Smooth muscle cell of the umbilical artery (primary cell): ENCODE results near the gene BCL7C. TPM values are rescaled to one million over a fixed set of nuclear protein-coding genes. Genes with fewer than 3 reads are reported as not detected.

Experiments used
- total RNA-seq: library from RNA; depleted of rRNA; stranded (reverse); fragments of >200 nt; gene quantifications from 2 replicates; pipeline ENCODE4 v1.2.3, GENCODE V29; 2014

BCL7C gene
- total RNA-seq: 25.5 and 26.6 TPM in 2 replicates

GRCh38 chr16:30893744-30894539, at the start of gene BCL7C:
Gene BCL7C, minus strand, starts transcription at chr16:30894077. Its CDS starts 133 bp downstream, at chr16:30893944.

GRCh38 chr16:30923554-30924075, 29.7 kb upstream of the BCL7C start, which contains the start of gene FBXL19:
Gene FBXL19, plus strand, starts transcription at chr16:30923572. Its CDS starts 2,183 bp downstream, at chr16:30925755.

GRCh38 chr16:30896261-30896888, 2.5 kb upstream of the BCL7C start, which contains the start of gene CTF1:
Gene CTF1, plus strand, starts transcription at chr16:30896614. Its CDS starts 30 bp downstream, at chr16:30896644.

Other genes with a start within 250 kb of the BCL7C start
- 8.0 and 8.7 TPM in 2 replicates for gene PRR14, start 243.1 kb downstream of the BCL7C start, total RNA-seq
- 20.5 and 27.5 TPM in 2 replicates for gene FBRS, start 235.6 kb downstream of the BCL7C start, total RNA-seq
- gene SRCAP, start 194.9 kb downstream of the BCL7C start, total RNA-seq: 19.3 and 48.8 TPM in 2 replicates
- 16.4 and 20.8 TPM in 2 replicates for gene PHKG2, start 145.7 kb downstream of the BCL7C start, total RNA-seq
- gene CFAP119, start 132.0 kb downstream of the BCL7C start, total RNA-seq: 1.2 and 1.4 TPM in 2 replicates
- gene RNF40, start 131.8 kb downstream of the BCL7C start, total RNA-seq: 63.5 and 93.2 TPM in 2 replicates
- 6.8 and 10.7 TPM in 2 replicates for gene ZNF629, start 106.9 kb downstream of the BCL7C start, total RNA-seq
- 2.7 and 4.4 TPM in 2 replicates for gene CTF1, start 2.5 kb upstream of the BCL7C start, total RNA-seq
- gene FBXL19, start 29.5 kb upstream of the BCL7C start, total RNA-seq: 25.2 and 25.5 TPM in 2 replicates
- 36.4 and 49.0 TPM in 2 replicates for gene ORAI3, start 55.0 kb upstream of the BCL7C start, total RNA-seq
- gene SETD1A, start 63.7 kb upstream of the BCL7C start, total RNA-seq: 1.8 and 4.9 TPM in 2 replicates
- 11.6 and 13.4 TPM in 2 replicates for gene HSD3B7, start 91.1 kb upstream of the BCL7C start, total RNA-seq
- gene STX1B, start 116.6 kb upstream of the BCL7C start, total RNA-seq: 0.59 and 2.8 TPM in 2 replicates
- 23.2 and 29.7 TPM in 2 replicates for gene STX4, start 139.5 kb upstream of the BCL7C start, total RNA-seq
- gene ZNF668, start 180.2 kb upstream of the BCL7C start, total RNA-seq: 8.3 and 9.8 TPM in 2 replicates
- gene ZNF646, start 180.3 kb upstream of the BCL7C start, total RNA-seq: 9.5 and 16.3 TPM in 2 replicates
- gene PRSS53, start 194.9 kb upstream of the BCL7C start, total RNA-seq: 3.6 and 9.6 TPM in 2 replicates
- 163 and 273 TPM in 2 replicates for gene VKORC1, start 200.7 kb upstream of the BCL7C start, total RNA-seq
- gene BCKDK, start 214.3 kb upstream of the BCL7C start, total RNA-seq: 19.3 and 33.3 TPM in 2 replicates
- 31.5 and 32.1 TPM in 2 replicates for gene KAT8, start 223.6 kb upstream of the BCL7C start, total RNA-seq
- not detected in 2 replicates for gene PRSS8, start 241.7 kb upstream of the BCL7C start, total RNA-seq